Right hindlimb (tissue), 1 donor: ENCODE results near the gene KCNA10.

Experiments used
- DNase-seq: peaks from one replicate; pipeline ENCODE4 v3.0.0-alpha.2; 2018

The KCNA10 gene

DNA sequence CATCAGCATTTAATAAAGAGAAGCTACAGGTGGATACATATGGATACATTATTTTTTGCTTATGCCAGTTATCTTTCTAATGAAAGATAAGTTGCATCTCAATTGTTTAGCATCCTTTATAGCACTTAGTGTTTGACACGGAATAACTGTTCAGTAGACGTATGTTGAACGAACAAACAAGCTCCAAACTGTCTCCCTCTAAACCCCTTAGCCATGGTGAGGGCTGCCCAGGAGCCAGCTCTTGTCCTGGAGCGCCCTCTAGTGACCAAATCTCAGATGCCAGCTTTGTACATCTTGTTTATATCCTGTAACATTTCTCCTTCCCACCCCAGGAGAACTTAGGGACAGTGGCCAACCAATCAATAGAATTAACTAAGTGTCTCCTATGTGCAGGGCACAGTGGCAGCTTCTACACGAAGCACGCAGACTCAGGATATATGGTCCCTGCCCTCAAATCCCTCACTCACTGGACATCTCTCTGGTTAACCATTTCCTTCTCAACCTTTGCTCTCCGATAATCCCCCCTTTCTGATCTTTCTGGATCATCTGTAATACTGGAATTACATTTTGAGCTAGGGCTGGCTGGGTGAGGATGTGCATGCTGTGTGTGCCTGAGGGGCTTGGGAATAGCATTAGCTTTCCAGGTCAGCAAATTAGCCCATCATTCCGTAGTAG is 22.9 kb downstream of the KCNA10 start:
- DNase-seq: peak; percentile 74

GRCh38 chr1:110494522-110495406 is 24.2 kb downstream of the KCNA10 start:
- DNase-seq: no peak

DNA sequence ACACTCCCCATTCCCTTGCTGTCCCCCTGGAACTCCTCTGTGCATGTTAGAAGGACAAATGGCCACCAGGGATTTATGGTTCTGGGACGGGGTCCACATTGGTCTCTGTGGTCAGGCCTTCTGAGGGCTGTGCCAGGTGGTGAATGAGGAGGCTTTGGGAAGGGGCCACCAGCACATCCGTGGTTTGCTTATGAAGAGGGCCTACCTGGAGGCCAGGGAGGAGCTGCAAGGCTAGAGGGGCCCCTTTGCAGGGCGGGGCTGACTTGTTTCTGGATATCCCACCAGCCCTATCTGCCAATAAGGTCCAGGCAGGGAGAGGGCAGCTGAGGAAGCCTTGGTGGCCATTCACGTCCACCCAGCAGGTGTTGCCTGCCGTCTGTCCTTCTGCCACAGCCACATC is 24.9 kb downstream of the KCNA10 start:
- no peak for DNase-seq

DNA sequence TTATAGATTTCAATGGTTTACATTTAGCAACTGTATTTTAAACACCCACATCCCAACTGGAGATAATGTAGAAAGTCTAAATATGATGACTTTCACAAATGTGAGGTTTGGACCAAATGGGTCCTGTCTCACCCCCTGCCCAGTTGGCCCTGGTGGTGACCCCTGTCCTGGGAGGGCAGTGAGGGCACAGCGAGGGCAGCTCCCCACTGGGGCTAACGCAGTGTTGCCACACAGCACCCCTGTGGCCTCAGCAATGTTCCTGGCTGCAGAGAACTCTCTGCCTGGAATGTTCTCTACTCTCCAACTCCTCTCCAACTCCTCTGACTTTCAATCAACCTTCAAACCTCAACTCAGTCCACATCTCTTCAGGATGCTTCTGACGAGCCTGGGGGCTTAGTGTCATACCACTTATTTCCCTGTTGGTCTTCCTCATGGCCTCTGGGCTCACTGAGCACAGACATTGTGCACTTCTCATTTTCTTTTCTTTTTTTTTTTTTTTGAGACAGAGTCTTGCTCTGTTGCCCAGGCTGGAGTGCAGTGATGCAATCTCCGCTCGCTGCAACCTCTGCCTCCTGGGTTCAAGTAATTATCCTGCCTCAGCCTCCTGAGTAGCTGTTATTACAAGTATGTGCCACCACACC is 25.8 kb downstream of the KCNA10 start:
- DNase-seq: no peak

- no peak for DNase-seq
These were observed 26.4 kb downstream of the KCNA10 start for GRCh38 chr1:110492573-110492972.

DNA sequence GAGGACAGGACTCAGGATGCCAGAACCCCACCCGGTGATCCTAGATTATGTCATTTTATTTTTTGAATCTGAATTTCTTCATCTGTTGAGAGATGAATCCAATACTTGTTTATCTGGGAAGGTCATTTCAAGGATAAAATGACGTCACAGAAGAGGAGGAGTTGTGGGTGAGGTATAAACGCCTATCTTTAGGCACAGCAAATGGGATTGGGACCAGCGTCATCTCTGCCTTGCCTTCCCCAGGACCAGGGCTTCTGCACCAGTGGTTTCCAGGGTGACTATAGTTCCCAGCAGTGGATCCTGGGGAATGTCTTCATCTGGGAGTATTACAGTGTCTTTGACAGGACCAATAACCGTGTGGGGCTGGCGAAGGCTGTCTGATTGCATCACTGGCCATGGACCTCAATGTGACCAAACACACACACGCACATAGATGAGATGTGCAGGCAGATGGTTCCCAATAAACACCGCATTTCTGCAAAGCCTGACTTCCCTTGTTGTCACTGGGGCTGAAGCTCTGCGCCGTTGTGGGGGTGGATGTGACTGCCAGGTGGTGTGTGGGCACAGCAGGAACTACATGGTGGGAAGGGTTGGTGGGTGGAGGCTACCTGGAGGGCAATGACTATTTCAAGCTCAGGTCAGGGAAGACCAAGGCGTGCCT is 28.1 kb downstream of the KCNA10 start:
- DNase-seq: no peak

GRCh38 chr1:110489973-110490542 is 28.9 kb downstream of the KCNA10 start:
- no peak for DNase-seq

DNA sequence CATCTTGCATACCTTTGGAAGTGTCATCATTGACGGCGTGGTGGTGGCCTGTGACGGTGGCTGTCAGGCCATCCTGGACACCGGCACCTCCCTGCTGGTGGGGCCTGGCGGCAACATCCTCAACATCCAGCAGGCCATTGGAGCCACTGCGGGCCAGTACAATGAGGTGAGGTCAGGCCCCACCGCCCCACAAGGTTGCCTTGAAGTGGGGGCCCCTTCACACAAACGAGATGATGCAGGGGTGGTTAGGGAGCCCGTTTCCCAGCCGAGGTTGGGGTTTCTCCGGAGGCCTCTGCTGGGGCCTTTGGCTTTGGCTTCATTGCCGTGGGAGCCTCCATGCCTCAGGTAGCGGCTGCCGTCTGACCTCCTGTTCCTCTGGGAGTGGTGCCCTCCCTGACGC is 29.6 kb downstream of the KCNA10 start:
- no peak for DNase-seq

- DNase-seq: no peak
These were observed 30.1 kb downstream of the KCNA10 start for GRCh38 chr1:110488867-110489266.

DNA sequence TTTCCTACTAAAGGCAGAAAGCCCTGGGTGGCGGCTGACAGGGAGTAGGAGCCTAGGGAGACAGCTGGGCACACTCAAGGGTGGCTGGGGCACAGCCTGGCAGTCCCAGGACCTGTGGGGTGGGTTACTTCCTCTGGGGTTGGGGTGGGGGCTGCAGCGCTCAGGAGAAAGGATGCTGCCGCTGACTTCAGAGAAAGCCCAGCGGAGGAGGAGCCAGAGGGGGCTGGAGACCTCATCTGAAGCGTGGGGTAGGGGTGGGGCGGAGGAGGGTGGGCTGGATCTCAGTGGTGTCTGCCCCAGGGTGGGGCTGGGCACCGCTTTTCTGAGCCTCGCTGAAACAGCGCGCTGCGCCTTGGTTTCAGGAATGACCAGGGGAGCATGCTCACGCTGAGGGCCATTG is 30.8 kb downstream of the KCNA10 start:
- no peak for DNase-seq

GRCh38 chr1:110487726-110488125 is 31.2 kb downstream of the KCNA10 start:
- no peak for DNase-seq

DNA sequence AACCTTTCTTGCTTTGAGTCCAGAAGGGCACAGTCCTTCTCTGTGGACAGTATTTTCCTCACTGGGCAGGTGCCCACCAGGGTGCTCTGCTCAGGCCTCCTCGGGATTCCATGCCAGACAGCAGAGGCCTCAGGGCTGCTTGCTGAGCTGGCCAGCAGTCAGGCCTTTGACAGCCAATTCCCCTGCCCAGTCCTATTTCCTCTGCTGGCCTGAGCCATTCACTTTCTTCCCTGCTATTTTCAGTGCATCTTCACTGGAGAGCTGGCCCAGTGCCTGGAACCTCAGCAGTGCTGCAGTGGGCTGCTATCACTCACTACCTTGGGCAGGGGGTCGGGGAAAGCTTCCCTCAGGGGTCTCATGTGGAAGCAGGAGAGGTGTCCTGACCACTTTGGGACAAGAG is 33.2 kb downstream of the KCNA10 start:
- no peak for DNase-seq

- DNase-seq: no peak
These were observed 34.2 kb downstream of the KCNA10 start for GRCh38 chr1:110484801-110485200.

DNA sequence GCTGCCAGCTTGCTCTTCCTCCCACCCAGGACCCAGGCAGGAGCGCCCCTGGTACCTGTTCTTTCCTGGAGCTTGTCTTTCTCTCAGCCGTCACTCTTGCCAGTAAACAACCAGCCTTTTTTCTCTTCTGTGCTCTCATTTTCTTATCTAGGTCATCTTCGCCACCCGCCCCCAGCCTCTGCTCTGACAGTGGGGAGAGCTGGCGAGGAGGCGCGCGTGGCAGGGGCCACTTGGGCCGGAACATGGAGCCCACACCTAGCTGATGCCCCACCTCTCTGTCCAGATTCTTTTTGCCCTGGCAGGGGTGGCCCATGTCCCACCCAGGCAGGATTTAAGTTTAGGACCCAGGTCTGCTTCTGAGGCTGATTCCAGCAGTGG is 35.7 kb downstream of the KCNA10 start:
- DNase-seq: no peak

- no peak for DNase-seq
These were observed 36.2 kb downstream of the KCNA10 start for GRCh38 chr1:110482662-110483307.

- no peak for DNase-seq
These were observed 36.9 kb downstream of the KCNA10 start for GRCh38 chr1:110481968-110482623.

- no peak for DNase-seq
These were observed 38.4 kb downstream of the KCNA10 start for GRCh38 chr1:110480356-110481096.

DNA sequence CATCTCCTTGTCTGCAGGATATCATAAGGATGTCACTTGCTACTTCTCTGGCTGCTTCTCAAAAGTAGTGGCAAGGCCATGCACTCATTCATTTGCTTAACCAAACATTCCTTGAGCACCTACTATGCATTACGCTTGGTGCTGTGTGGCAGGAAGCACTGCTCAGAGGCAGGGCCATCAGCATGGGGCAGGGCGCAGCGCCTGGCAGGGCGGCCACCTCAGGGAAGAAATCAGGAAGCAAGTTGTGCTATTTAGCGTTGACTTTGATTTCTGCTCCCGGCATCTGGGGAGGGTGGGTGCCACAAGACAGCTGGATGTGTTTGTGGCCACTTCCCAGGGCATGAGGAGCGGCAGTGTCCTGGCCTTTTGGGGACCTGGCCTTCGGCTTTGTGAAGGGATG is 40.1 kb downstream of the KCNA10 start:
- no peak for DNase-seq

- DNase-seq: no peak
These were observed 40.9 kb downstream of the KCNA10 start for GRCh38 chr1:110477967-110478640.

GRCh38 chr1:110477445-110477957 is 41.5 kb downstream of the KCNA10 start:
- no peak for DNase-seq
